GM10847 (cell line): Measurements from ENCODE around the gene HSP90AB1.

Source experiments
- POLR2A ChIP-seq: IDR thresholded peaks from 2 replicates; pipeline ENCODE4 v1.6.1; 2011; ENCODE audit not compliant: insufficient read length; ENCODE audit errors: extremely low read depth

The HSP90AB1 gene

DNA sequence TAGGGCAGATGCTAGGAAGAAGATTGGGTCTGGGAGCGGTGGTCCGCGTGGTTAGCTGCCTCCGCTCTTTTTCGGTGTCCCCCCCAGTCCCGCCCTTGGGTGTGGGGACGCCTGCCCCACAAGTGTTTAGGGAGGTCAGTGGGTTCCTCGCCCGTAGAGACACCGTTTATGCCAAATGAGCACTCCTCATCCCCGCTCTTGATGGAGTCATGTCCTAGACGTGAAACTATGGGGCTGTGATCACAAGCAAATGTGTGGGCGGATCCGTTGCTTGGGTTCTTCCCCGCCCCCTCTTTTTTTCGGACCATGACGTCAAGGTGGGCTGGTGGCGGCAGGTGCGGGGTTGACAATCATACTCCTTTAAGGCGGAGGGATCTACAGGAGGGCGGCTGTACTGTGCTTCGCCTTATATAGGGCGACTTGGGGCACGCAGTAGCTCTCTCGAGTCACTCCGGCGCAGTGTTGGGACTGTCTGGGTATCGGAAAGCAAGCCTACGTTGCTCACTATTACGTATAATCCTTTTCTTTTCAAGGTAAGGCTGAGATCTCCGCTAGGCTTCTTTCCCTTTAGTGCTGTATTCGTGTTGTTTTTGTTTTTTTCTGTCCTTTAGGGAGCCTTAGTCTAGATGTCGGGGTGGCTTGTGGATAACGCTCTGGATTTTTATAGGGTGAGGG lies at the start of gene HSP90AB1:
Gene HSP90AB1, plus strand, starts transcription at position 439 of the 675 bp plus-strand sequence. CDS start 1,529 bp downstream, outside the sequence.
- peak; percentile 99 for TF ChIP-seq POLR2A

DNA sequence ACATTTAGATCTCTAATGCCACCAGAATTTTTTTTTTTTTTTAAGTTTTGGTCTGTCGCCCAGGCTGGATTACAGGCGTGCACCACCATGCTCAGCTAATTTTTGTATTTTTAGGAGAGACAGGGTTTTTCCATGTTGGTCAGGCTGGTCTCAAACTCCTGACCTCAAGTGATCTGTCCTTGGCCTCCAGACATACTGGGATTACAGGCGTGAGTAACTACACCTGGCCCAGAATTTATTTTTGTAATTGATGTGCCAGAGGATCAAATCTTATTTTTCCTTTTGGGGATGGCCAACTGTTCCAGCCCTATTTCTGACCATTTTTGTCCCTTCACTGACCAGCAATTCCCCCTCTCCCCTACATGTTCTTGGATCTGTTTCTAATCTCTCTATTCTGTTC lies 48.2 kb upstream of the HSP90AB1 start:
- no peak for TF ChIP-seq POLR2A

GRCh38 chr6:44199883-44200282 lies 47.0 kb upstream of the HSP90AB1 start:
- no peak for TF ChIP-seq POLR2A

- TF ChIP-seq POLR2A, result no peak
Observed at GRCh38 chr6:44201200-44201599, 45.7 kb upstream of the HSP90AB1 start.

DNA sequence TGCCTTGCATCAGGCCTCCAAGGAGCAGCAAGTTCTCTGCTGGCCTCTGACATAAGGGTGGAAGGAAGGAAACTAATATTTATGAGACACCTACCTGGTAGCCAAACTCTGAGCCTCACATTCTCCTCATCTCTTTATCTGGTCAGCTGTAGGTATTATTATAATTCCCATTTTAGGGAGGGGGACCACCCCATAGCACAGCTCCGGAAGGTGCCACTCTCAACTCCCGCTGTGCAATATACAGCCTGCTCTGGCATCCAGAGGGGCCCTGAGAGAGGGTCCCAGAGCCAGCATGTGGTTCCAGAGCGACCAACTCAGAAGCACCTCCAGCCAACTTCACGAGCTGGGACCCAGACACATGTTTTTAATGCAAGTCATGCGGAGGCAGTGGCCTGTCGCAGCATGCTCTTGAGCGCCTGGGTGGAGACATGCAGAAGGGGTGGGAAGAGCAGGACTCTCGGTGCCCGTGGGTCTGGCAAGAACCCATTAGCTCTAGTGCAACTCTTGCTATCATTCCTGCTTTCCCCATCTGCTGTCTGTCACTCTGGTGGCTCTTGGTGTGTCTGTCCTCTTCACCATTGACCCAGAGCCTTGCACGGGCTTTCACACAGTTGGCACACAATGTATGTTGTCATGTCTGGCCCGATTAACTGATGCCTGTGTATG lies 45.1 kb upstream of the HSP90AB1 start:
- no peak for TF ChIP-seq POLR2A

- no peak for TF ChIP-seq POLR2A
Observed at GRCh38 chr6:44202332-44202971, 44.4 kb upstream of the HSP90AB1 start.

DNA sequence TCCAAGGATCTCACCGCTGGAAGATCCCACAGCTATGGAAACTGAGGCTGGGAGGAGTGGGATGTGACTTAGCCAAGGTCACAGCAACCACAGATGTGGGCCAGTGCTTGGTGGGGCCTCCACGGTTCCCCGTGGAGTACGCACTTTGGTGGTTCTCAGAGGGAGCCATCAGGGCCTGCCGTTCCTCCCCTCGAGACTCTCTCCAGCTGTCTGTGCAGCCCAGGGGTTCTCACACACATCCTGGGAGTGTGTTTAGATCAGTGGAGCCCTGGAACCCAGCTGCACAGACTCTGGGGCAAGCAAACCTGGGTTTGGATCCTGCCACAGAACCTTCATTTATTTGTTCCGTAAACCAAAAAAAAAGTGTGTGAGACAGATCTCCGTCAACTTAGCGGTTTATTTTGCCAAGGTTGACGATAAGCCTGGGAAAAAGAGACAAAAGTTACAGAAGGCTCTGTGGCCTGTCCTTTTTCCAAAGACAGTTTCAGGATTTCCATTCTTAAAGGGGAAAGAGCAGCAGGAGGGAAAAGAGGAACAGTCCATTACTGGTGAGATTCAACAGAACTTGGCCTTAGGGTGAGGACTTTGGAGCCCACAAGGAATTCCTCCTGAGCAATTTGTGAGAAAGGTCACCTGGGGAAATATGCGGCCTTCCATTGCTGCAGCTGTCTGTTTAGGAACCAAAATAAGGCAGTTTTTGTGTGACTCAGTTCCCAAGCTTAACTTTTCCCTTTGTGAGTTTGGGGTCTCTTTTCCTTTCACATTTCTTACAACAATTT lies 43.7 kb upstream of the HSP90AB1 start:
- no peak for TF ChIP-seq POLR2A

- TF ChIP-seq POLR2A, result no peak
Observed at GRCh38 chr6:44203955-44204354, 42.9 kb upstream of the HSP90AB1 start.

DNA sequence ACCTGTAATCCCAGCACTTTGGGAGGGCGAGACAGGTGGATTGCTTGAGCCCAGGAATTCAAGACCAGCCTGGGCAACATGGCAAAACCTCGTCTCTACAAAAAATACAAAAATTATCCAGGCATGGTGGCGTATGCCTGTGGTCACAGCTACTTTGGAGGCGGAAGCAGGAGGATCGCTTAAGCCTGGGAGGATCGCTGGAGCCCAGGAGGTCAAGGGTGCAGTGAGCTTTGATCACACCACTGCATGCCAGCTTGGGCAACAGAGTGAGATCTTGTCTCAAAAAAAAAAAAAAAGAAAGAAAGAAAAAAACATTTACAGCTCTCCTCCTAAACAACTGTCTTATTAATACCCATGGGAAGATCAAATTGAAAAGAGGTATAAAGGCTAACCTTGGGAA lies 38.9 kb upstream of the HSP90AB1 start:
- TF ChIP-seq POLR2A, result no peak

DNA sequence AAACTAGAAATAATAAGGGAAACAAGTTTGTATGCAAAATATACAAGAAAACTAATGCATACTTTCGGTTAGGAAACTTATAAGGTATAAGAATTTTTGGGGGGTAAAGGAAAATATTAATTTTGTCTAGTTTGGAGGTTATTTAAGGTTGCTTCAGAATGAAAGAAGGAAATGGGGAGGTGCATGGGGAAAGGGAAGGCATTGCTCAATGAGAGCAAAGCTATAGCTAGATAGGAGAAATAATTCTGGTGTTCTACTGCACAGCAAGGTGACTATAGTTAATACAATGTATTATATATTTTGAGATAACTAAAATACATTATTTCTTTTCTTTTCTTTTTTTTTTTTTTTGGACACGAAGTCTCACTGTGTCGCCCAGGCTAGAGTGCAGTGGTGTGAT lies 35.6 kb upstream of the HSP90AB1 start:
- TF ChIP-seq POLR2A, result no peak

- no peak for TF ChIP-seq POLR2A
Observed at GRCh38 chr6:44214307-44214706, 32.6 kb upstream of the HSP90AB1 start.

GRCh38 chr6:44216677-44217331 lies 30.1 kb upstream of the HSP90AB1 start, which contains the start of gene MYMX:
MYMX (plus strand) TSS chr6:44216926; CDS start chr6:44217472, 546 bp downstream.
- TF ChIP-seq POLR2A, result no peak

GRCh38 chr6:44217332-44218143 lies 29.4 kb upstream of the HSP90AB1 start:
- TF ChIP-seq POLR2A, result no peak
